Tibial artery (tissue), 4 donors: ENCODE measurements around the gene ATAD3A.

Experiments
- DNase-seq, 2 donors: peaks; one replicate each; pipeline ENCODE4 v3.0.0-alpha.2; 2019
- H3K27ac ChIP-seq, 2 donors: fragments of 200-600 bp; sonication (generic) in 1 of 2; 1 replicate in 1 of 2; 2 replicates in 1 of 2; pipeline ENCODE4 v1.5.1; 2018 to 2019; ENCODE audit warnings: mild to moderate bottlenecking in 1 of 2
- H3K27me3 ChIP-seq, 2 donors: fragments of 200-600 bp; sonication (generic) in 1 of 2; one replicate each; pipeline versions ENCODE4 v1.5.1 to v1.6.0; 2016 to 2019
- H3K36me3 ChIP-seq, 3 donors: fragments of 200-600 bp; sonication (generic) in 2 of 3; one replicate each; pipeline ENCODE4 v1.5.1; 2016 to 2019; ENCODE audit warnings: mild to moderate bottlenecking in 2 of 3
- H3K4me1 ChIP-seq, 4 donors: fragments of 200-600 bp; sonication (generic) in 2 of 4; 1 replicate in 3 of 4; 2 replicates in 1 of 4; pipeline ENCODE4 v1.5.1; 2016 to 2019
- H3K4me3 ChIP-seq, 2 donors: fragments of 200-600 bp; sonication (generic) in 1 of 2; 1 replicate in 1 of 2; 2 replicates in 1 of 2; pipeline ENCODE4 v1.5.1; 2018 to 2019; ENCODE audit warnings: mild to moderate bottlenecking in 2 of 2
- H3K9me3 ChIP-seq, 3 donors: fragments of 200-600 bp; sonication (generic) in 1 of 3; one replicate each; pipeline ENCODE4 v1.5.1; 2016 to 2019
- intact Hi-C: fragments of 100-400 bp; cut with DNase I; formaldehyde crosslinking; loops from one replicate; pipeline ENCODE4 v1.15.0; 2023; ENCODE audit warnings: low total_unique reads
- TF ChIP-seq, protein P1 (sequence below), 2 experiments: fragments of 200-600 bp in 1 of 2; fragments of 450-650 bp in 1 of 2; IDR thresholded peaks; one replicate each; pipeline ENCODE4 v1.5.1; 2017 to 2019; ENCODE audit warnings: antibody characterized with exemption in 2 of 2, mild to moderate bottlenecking in 1 of 2, moderate library complexity in 1 of 2

ATAD3A gene

DNA sequence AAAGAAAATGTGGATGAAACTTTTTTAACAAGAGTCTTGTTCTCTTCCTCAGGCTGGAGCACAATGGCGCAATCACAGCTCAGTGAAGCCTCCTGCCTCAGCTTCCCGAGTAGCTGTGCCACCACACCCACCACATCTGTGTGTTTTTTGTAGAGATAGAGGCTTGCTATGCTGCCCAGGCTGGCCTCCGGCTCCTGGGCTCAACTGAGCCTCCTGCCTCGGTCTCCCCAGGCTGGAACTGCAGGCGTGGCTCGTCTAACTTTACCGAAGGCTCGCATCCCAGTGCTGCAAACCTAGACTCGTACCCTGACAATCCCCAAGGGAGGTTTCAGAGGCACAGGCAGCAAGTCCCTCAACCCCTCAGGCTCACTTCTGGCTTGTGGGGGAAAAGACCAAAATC, 48.2 kb downstream of the ATAD3A start:
- intact Hi-C loops = no loop called here
- H3K4me1 ChIP-seq = no peaks in the 10 kb centered on the region

DNA sequence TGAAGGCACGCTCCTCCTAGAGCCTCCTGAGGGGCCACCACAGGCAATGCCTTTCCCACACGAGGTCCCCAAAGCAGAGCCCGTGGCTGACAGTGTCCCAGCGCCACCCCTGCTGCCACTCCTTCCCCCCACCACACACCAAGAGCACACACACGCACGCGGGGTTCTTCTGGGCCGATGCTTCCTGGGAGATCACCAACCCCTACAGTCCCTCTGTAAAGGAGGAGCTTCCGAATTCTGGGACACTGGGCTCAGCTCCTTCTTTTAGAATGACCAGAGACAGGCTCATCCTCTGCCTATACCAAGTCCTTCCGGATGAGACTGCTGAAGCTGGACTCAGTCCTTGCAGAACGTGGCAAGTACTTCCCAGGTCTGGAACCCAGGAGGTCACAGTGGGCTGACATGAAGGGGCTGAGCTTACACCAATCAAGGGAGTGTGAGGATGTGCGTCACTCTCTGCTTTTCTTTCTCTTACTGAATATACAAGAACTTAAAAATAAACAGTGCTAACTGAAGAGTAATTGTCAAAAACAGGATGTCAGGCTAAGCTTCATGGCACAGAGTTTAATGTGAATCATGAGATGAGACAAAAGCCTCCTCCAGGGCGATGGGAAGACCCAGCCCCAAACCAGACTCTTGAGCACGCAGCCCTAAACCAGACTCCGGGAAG, 50.0 kb downstream of the ATAD3A start:
- H3K4me3 ChIP-seq = no peak overlapping the region
- no peaks in the 10 kb centered on the region for H3K27me3 ChIP-seq
- intact Hi-C loops = no loop called here
- H3K27ac ChIP-seq = no peak overlapping the region
- TF ChIP-seq, protein P1, sequence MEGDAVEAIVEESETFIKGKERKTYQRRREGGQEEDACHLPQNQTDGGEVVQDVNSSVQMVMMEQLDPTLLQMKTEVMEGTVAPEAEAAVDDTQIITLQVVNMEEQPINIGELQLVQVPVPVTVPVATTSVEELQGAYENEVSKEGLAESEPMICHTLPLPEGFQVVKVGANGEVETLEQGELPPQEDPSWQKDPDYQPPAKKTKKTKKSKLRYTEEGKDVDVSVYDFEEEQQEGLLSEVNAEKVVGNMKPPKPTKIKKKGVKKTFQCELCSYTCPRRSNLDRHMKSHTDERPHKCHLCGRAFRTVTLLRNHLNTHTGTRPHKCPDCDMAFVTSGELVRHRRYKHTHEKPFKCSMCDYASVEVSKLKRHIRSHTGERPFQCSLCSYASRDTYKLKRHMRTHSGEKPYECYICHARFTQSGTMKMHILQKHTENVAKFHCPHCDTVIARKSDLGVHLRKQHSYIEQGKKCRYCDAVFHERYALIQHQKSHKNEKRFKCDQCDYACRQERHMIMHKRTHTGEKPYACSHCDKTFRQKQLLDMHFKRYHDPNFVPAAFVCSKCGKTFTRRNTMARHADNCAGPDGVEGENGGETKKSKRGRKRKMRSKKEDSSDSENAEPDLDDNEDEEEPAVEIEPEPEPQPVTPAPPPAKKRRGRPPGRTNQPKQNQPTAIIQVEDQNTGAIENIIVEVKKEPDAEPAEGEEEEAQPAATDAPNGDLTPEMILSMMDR (IDR thresholded peaks at IDR 0.05) = no peak
- peaks cover 27 to 69% (median 58%) of the 10 kb centered on the region in 3 donors for H3K36me3 ChIP-seq
- DNase-seq = no peak
- H3K9me3 ChIP-seq = no peaks in the 10 kb centered on the region
- H3K4me1 ChIP-seq = no peaks in the 10 kb centered on the region

More for the DNA sequence above, 48.2 kb downstream of the ATAD3A start:
- DNase-seq = no peak
- H3K36me3 ChIP-seq = peaks cover 27 to 57% (median 54%) of the 10 kb centered on the region in 3 donors
- no peaks in the 10 kb centered on the region for H3K9me3 ChIP-seq
- H3K27me3 ChIP-seq = no peaks in the 10 kb centered on the region
- H3K27ac ChIP-seq = no peak overlapping the region
- TF ChIP-seq, protein P1 (IDR thresholded peaks at IDR 0.05) = no peak
- no peak overlapping the region for H3K4me3 ChIP-seq

DNA sequence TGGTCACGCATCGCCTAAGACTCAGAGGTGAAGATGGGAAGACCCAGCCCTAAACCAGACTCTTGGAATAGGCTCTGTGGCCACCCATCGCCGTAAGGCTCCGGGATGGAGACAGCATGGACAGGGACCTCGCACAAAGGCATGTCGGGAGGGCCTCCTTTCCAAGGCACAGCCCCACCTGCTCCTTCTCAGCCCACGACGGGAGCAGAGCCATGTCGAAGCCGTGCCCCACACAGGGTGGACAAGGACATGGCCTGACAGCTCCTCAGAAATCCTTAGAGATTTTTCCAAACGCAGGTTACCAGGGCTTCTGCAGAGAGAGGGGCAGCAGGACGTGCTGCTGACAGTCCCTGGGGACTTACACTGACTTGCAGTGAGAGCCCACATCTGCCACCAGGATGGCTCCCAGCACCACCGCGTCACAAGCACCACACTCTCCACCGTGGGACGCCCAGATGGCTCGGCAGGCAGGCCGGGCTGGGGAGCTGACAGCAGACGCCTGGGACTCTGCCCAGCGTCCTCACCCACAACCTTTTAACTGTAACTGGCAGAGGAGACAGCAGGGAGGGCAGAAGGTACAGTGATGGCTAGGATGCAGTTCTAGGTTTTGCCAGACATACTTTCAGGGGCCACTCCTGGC, 50.7 kb downstream of the ATAD3A start:
- no peak for DNase-seq
- intact Hi-C loops = no loop called here
- Histone ChIP-seq H3K9me3 (no peaks in the 10 kb centered on the region), H3K36me3 (peaks cover 27 to 69% (median 58%) of the 10 kb centered on the region in 3 donors), H3K4me1 (peaks cover 0 to under 1% (median 0%) of the 10 kb centered on the region in 4 donors), H3K27me3 (no peaks in the 10 kb centered on the region), H3K4me3 (no peak overlapping the region), H3K27ac (no peak overlapping the region)
- TF ChIP-seq, protein P1 (IDR thresholded peaks at IDR 0.05) = no peak

DNA sequence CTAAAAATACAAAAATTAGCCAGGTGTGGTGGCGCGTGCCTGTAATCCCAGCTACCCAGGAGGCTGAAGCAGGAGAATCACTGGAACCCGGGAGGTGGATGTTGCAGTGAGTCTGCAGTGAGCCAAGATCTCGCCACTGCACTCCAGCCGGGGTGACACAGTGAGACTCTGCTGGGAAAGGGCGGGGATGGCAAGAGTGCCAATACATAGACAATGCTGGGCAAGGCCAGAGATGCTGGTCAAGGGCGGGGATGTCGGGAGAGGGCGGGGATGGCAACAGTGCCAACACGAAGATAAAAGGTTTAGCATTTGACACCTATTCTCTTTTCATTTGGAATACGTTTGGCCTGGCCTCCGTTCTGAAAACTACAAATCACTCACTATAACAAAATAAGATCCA, 51.7 kb downstream of the ATAD3A start:
- H3K4me3 ChIP-seq = no peak overlapping the region
- no peak overlapping the region for H3K27ac ChIP-seq
- no peak for DNase-seq
- H3K9me3 ChIP-seq = no peaks in the 10 kb centered on the region
- H3K4me1 ChIP-seq = peaks cover 0 to 10% (median 6%) of the 10 kb centered on the region in 4 donors
- no peaks in the 10 kb centered on the region for H3K27me3 ChIP-seq
- intact Hi-C loops = no loop called here
- TF ChIP-seq, protein P1 (IDR thresholded peaks at IDR 0.05) = no peak
- peaks cover 27 to 69% (median 58%) of the 10 kb centered on the region in 3 donors for H3K36me3 ChIP-seq

DNA sequence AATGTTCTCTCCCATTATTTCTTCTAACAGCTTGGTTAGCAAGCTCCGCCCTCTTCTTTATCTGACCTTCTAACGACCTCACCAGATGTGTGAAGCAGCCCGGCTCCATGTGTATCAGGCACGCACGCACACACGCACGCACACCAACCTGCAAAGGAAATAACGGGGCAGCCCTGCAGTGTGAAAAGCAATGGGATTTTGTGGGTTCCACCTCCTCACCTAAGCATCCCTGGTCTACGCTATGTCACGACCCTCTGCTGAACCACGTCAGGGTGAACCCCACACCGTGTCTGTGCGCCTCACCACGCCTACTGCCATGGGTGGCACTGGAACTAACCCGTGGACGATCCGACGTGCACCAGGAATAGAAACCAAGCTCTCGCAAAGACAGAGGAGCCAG, 52.3 kb downstream of the ATAD3A start:
- H3K27ac ChIP-seq = no peak overlapping the region
- H3K4me3 ChIP-seq = no peak overlapping the region
- TF ChIP-seq, protein P1 (IDR thresholded peaks at IDR 0.05) = no peak
- intact Hi-C loops = no loop called here
- H3K36me3 ChIP-seq = peaks cover 27 to 72% (median 58%) of the 10 kb centered on the region in 3 donors
- DNase-seq = no peak
- H3K4me1 ChIP-seq = peaks cover 0 to 12% (median 6%) of the 10 kb centered on the region in 4 donors
- H3K9me3 ChIP-seq = no peaks in the 10 kb centered on the region
- no peaks in the 10 kb centered on the region for H3K27me3 ChIP-seq
